H9 (cell line): ENCODE data around the gene MRAP. TPM values are rescaled to one million over a fixed set of nuclear protein-coding genes. Genes with fewer than 3 reads are reported as not detected.

Experiments used
- DNase-seq: peaks from one replicate; pipeline ENCODE4 v3.0.0-alpha.2; 2017
- H2AFZ ChIP-seq: one replicate; pipeline ENCODE4 v1.6.1; 2013; ENCODE audit warnings: mild to moderate bottlenecking, low read length, control low read depth, moderate library complexity
- H2AK5ac ChIP-seq: 2 replicates; pipeline ENCODE4 v1.6.1; 2013; ENCODE audit warnings: low read length, control low read depth, mixed read lengths; ENCODE audit not compliant: insufficient read length
- H2BK120ac ChIP-seq: one replicate; pipeline ENCODE4 v1.6.1; 2013; ENCODE audit warnings: low read depth, mild to moderate bottlenecking, low read length, control low read depth, inconsistent platforms; ENCODE audit not compliant: poor library complexity, severe bottlenecking
- H2BK12ac ChIP-seq: 2 replicates; pipeline ENCODE4 v1.6.1; 2013; ENCODE audit warnings: low read length, control low read depth, mixed read lengths, low read depth; ENCODE audit not compliant: insufficient read length
- H2BK15ac ChIP-seq: 2 replicates; pipeline ENCODE4 v1.6.1; 2013; ENCODE audit warnings: low read depth, low read length, control low read depth
- H2BK20ac ChIP-seq: one replicate; pipeline ENCODE4 v1.6.1; 2013; ENCODE audit warnings: low read depth, mild to moderate bottlenecking, low read length, control low read depth, inconsistent platforms; ENCODE audit not compliant: poor library complexity, severe bottlenecking
- H2BK5ac ChIP-seq: 2 replicates; pipeline ENCODE4 v1.6.1; 2013; ENCODE audit warnings: low read length, control low read depth, mixed read lengths; ENCODE audit not compliant: insufficient read length
- H3K14ac ChIP-seq: 2 replicates; pipeline ENCODE4 v1.6.1; 2013; ENCODE audit warnings: low read length, control low read depth; ENCODE audit not compliant: insufficient read depth
- H3K18ac ChIP-seq: 2 replicates; pipeline ENCODE4 v1.6.1; 2013; ENCODE audit warnings: low read depth, mild to moderate bottlenecking, mixed read lengths, low read length, control low read depth; ENCODE audit not compliant: insufficient read length
- H3K23ac ChIP-seq: 2 replicates; pipeline ENCODE4 v1.6.1; 2013; ENCODE audit warnings: low read length, control low read depth, mixed read lengths, low read depth; ENCODE audit not compliant: insufficient read length
- H3K23me2 ChIP-seq: 2 replicates; pipeline ENCODE4 v1.6.1; 2013; ENCODE audit warnings: low read depth, mild to moderate bottlenecking, mixed read lengths, low read length, control low read depth; ENCODE audit not compliant: insufficient read length, poor library complexity, severe bottlenecking
- H3K27ac ChIP-seq: 2 replicates; pipeline ENCODE4 v1.5.1; 2013; ENCODE audit warnings: low read length, control low read depth, mixed read lengths, low read depth; ENCODE audit not compliant: insufficient read length
- H3K27me3 ChIP-seq: 2 replicates; pipeline ENCODE4 v1.6.1; 2013; ENCODE audit warnings: low read length, control low read depth, inconsistent platforms; ENCODE audit not compliant: insufficient read depth
- H3K4ac ChIP-seq: 2 replicates; pipeline ENCODE4 v1.6.1; 2013; ENCODE audit warnings: low read depth, mild to moderate bottlenecking, control low read depth, inconsistent platforms, low read length, moderate library complexity
- H3K4me1 ChIP-seq: 2 replicates; pipeline ENCODE4 v1.6.1; 2013; ENCODE audit warnings: low read length, control low read depth, inconsistent platforms; ENCODE audit not compliant: insufficient read depth
- H3K4me2 ChIP-seq: 2 replicates; pipeline ENCODE4 v1.6.1; 2013; ENCODE audit warnings: low read length, control low read depth, mixed read lengths; ENCODE audit not compliant: insufficient read length, insufficient read depth
- H3K56ac ChIP-seq: 2 replicates; pipeline ENCODE4 v1.6.1; 2013; ENCODE audit warnings: low read depth, mild to moderate bottlenecking, mixed read lengths, low read length, control low read depth; ENCODE audit not compliant: insufficient read length
- H3K79me1 ChIP-seq: 2 replicates; pipeline ENCODE4 v1.6.1; 2013; ENCODE audit warnings: low read depth, mild to moderate bottlenecking, moderate library complexity, low read length, control low read depth, inconsistent platforms; ENCODE audit not compliant: insufficient read depth, poor library complexity, severe bottlenecking
- H3K79me2 ChIP-seq: 2 replicates; pipeline ENCODE4 v1.6.1; 2013; ENCODE audit warnings: low read length, control low read depth, inconsistent platforms; ENCODE audit not compliant: insufficient read depth
- H3K9ac ChIP-seq: 2 replicates; pipeline ENCODE4 v1.6.1; 2013; ENCODE audit warnings: low read length, control low read depth, mixed read lengths; ENCODE audit not compliant: insufficient read length; ENCODE audit errors: extremely low read depth
- H3K9me3 ChIP-seq: one replicate; pipeline ENCODE4 v1.6.1; 2013; ENCODE audit warnings: low read depth, low read length, inconsistent platforms; ENCODE audit not compliant: control insufficient read depth
- H3T11ph ChIP-seq: one replicate; pipeline ENCODE4 v1.6.1; 2013; ENCODE audit warnings: mild to moderate bottlenecking, low read length, control low read depth, inconsistent platforms
- H4K20me1 ChIP-seq: one replicate; pipeline ENCODE4 v1.6.1; 2013; ENCODE audit not compliant: control insufficient read depth, insufficient read length, insufficient read depth
- H4K5ac ChIP-seq: 2 replicates; pipeline ENCODE4 v1.6.1; 2013; ENCODE audit warnings: low read depth, mild to moderate bottlenecking, mixed read lengths, low read length, control low read depth; ENCODE audit not compliant: insufficient read length
- H4K8ac ChIP-seq: replicated peaks from 2 replicates; pipeline ENCODE4 v1.6.1; 2013; ENCODE audit warnings: low read length, control low read depth, mixed read lengths, low read depth; ENCODE audit not compliant: insufficient read length
- H4K91ac ChIP-seq: 2 replicates; pipeline ENCODE4 v1.6.1; 2013; ENCODE audit warnings: low read depth, mild to moderate bottlenecking, moderate library complexity, mixed read lengths, low read length, control low read depth; ENCODE audit not compliant: insufficient read length
- H3K27ac Mint-ChIP-seq, 3 experiments: 2 replicates in 2 of 3; 3 replicates in 1 of 3; pipeline ENCODE4 v1.8.0; 2020 to 2021; ENCODE audit warnings: mixed read lengths in 3 of 3, mild to moderate bottlenecking in 1 of 3, moderate library complexity in 1 of 3
- H3K27me3 Mint-ChIP-seq: 2 replicates; pipeline ENCODE4 v1.8.0; 2021; ENCODE audit warnings: low read depth, mild to moderate bottlenecking, moderate library complexity, mixed read lengths
- H3K36me3 Mint-ChIP-seq, 3 experiments: 2 replicates in 2 of 3; 3 replicates in 1 of 3; pipeline ENCODE4 v1.8.0; 2020 to 2021; ENCODE audit warnings: low read depth in 3 of 3, mixed read lengths in 3 of 3; ENCODE audit not compliant: insufficient read depth in 1 of 3
- H3K4me1 Mint-ChIP-seq, 2 experiments: 2 replicates each; pipeline ENCODE4 v1.8.0; 2020; ENCODE audit warnings: mixed read lengths in 2 of 2
- H3K4me3 Mint-ChIP-seq, 2 experiments: 2 replicates in 1 of 2; 3 replicates in 1 of 2; pipeline ENCODE4 v1.8.0; 2020 to 2021; ENCODE audit warnings: mild to moderate bottlenecking in 2 of 2, mixed read lengths in 2 of 2, moderate library complexity in 1 of 2
- H3K9me3 Mint-ChIP-seq, 2 experiments: 2 replicates in 1 of 2; 3 replicates in 1 of 2; pipeline ENCODE4 v1.8.0; 2020; ENCODE audit warnings: mild to moderate bottlenecking in 2 of 2, mixed read lengths in 2 of 2, moderate library complexity in 1 of 2
- CTCF ChIP-seq: fragments of 200-600 bp; sonication (generic); conservative IDR thresholded peaks from 3 replicates; pipeline ENCODE4 v1.8.0; 2021; ENCODE audit warnings: antibody characterized with exemption, mild to moderate bottlenecking
- WGBS: extraction: QIAGEN DNeasy Blood & Tissue Kit; methylation state at CpG from one replicate; pipeline ENCODE4 v1.1.7; 2013; ENCODE audit warnings: missing lambda C conversion rate, low lambda C conversion rate, mixed read lengths; ENCODE audit not compliant: insufficient read length; ENCODE audit errors: extremely low coverage; 5-methylcytosine and 5-hydroxymethylcytosine counted together
- total RNA-seq: library from RNA; stranded (reverse); gene quantifications from 2 replicates; pipeline ENCODE4 v1.2.1, GENCODE V29; 2021

Gene MRAP
- total RNA-seq, 1 experiment from 2014 or later, result not detected

- H2BK15ac ChIP-seq, result no peak overlapping the region
- Mint-ChIP-seq H3K9me3 (no peaks in the 10 kb centered on the region), H3K27me3 (no peaks in the 10 kb centered on the region), H3K27ac (peak overlapping the region in 1 of 3 experiments; percentile 26; a peak in 2 of 7 replicates), H3K4me3 (no peak overlapping the region), H3K36me3 (no peaks in the 10 kb centered on the region), H3K4me1 (peaks cover 4 to 5% of the 10 kb centered on the region in 2 experiments; a peak in 3 of 4 replicates)
- H3K4me1 ChIP-seq, result no peaks in the 10 kb centered on the region
- no peak for TF ChIP-seq CTCF
- no peaks in the 10 kb centered on the region for H3K79me1 ChIP-seq
- no peak overlapping the region for H3K27ac ChIP-seq
- no peak overlapping the region for H2AFZ ChIP-seq
- H2AK5ac ChIP-seq, result no peak overlapping the region
- no peak overlapping the region for H3K18ac ChIP-seq
- no peak overlapping the region for H2BK5ac ChIP-seq
- H3K56ac ChIP-seq, result no peak overlapping the region
- H3K23me2 ChIP-seq, result no peaks in the 10 kb centered on the region
- DNase-seq, result no peak
- no peaks in the 10 kb centered on the region for H3K27me3 ChIP-seq
- H3T11ph ChIP-seq, result no peak overlapping the region
- H4K91ac ChIP-seq, result no peak overlapping the region
- no peaks in the 10 kb centered on the region for H3K9me3 ChIP-seq
- no peak overlapping the region for H3K23ac ChIP-seq
- H4K5ac ChIP-seq, result no peak overlapping the region
- H4K8ac ChIP-seq, result no peak overlapping the region
- H2BK20ac ChIP-seq, result no peak overlapping the region
- H2BK12ac ChIP-seq, result no peak overlapping the region
- H2BK120ac ChIP-seq, result no peak overlapping the region
- 0 out of 2 replicates have a peak, but pooled peaks cover 2% of the 10 kb centered on the region for H3K79me2 ChIP-seq
- no CpG with 5 or more reads among the region's 2 CpGs for WGBS
- H3K4me2 ChIP-seq, result no peak overlapping the region
- no peaks in the 10 kb centered on the region for H4K20me1 ChIP-seq
- H3K14ac ChIP-seq, result no peak overlapping the region
- no peak overlapping the region for H3K9ac ChIP-seq
- no peak overlapping the region for H3K4ac ChIP-seq
Measured at GRCh38 chr21:32260130-32260529, 38.5 kb upstream of the MRAP start.
